ENCODE results near the gene CAPN9.

Gene CAPN9

DNA sequence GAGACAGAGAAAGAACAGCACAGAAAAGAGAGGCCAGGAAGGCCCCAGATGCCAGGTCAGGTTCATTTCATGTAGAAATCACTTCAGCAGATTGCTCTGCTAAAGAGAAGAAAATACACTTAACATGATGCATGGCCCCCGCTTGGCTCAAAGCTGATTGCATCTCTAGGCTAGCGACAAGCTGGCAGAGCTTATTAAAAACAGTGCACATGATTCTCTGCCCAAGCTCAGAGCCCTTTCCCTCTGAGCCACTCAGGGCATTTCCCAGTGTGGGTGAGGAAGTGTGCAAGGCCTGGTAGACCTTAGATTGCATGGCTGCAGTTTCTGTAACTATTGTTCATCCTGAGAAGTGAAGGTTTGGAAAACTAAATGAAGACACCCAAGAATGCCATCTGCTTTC lies 3.3 kb upstream of the CAPN9 start (continued):
- TF ChIP-seq, protein P1, sequence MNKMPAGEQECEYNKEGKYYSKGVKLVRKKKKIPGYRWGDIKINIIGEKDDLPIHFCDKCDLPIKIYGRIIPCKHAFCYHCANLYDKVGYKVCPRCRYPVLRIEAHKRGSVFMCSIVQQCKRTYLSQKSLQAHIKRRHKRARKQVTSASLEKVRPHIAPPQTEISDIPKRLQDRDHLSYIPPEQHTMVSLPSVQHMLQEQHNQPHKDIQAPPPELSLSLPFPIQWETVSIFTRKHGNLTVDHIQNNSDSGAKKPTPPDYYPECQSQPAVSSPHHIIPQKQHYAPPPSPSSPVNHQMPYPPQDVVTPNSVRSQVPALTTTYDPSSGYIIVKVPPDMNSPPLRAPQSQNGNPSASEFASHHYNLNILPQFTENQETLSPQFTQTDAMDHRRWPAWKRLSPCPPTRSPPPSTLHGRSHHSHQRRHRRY (tag by site-specific recombination; IDR thresholded peaks at IDR 0.05) = no peak
- no peak for TF ChIP-seq ZSCAN30 (tag by site-specific recombination; IDR thresholded peaks at IDR 0.05)
- TF ChIP-seq, protein P2, sequence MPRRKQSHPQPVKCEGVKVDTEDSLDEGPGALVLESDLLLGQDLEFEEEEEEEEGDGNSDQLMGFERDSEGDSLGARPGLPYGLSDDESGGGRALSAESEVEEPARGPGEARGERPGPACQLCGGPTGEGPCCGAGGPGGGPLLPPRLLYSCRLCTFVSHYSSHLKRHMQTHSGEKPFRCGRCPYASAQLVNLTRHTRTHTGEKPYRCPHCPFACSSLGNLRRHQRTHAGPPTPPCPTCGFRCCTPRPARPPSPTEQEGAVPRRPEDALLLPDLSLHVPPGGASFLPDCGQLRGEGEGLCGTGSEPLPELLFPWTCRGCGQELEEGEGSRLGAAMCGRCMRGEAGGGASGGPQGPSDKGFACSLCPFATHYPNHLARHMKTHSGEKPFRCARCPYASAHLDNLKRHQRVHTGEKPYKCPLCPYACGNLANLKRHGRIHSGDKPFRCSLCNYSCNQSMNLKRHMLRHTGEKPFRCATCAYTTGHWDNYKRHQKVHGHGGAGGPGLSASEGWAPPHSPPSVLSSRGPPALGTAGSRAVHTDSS (tag by site-specific recombination; IDR thresholded peaks at IDR 0.05) = no peak
- TF ChIP-seq, protein P3, sequence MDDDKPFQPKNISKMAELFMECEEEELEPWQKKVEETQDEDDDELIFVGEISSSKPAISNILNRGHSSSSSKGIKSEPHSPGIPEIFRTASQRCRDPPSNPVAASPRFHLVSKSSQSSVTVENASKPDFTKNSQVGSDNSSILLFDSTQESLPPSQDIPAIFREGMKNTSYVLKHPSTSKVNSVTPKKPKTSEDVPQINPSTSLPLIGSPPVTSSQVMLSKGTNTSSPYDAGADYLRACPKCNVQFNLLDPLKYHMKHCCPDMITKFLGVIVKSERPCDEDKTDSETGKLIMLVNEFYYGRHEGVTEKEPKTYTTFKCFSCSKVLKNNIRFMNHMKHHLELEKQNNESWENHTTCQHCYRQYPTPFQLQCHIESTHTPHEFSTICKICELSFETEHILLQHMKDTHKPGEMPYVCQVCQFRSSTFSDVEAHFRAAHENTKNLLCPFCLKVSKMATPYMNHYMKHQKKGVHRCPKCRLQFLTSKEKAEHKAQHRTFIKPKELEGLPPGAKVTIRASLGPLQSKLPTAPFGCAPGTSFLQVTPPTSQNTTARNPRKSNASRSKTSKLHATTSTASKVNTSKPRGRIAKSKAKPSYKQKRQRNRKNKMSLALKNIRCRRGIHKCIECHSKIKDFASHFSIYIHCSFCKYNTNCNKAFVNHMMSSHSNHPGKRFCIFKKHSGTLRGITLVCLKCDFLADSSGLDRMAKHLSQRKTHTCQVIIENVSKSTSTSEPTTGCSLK (tag by site-specific recombination; IDR thresholded peaks at IDR 0.05) = no peak

DNA sequence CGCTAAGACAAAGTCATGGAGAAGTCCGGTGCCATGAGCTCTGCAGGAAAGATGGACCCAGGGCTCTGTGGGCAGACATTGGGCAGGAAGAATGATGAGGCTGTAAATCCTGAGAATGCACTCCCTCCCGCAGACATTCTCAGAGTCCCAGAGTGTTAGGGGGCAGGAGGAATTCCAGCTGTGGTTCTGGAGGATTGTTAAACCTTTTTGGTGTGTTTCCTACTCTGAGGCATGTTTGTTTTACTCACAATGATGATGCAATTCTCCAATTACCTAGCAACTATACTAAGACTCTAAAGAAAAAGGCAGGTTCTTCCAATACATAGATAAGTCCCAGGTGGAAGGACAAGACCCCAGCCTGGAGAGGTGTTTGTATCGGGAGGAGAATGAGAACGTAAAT lies 2.8 kb upstream of the CAPN9 start:
- CTCF ChIA-PET = no interaction called here

DNA sequence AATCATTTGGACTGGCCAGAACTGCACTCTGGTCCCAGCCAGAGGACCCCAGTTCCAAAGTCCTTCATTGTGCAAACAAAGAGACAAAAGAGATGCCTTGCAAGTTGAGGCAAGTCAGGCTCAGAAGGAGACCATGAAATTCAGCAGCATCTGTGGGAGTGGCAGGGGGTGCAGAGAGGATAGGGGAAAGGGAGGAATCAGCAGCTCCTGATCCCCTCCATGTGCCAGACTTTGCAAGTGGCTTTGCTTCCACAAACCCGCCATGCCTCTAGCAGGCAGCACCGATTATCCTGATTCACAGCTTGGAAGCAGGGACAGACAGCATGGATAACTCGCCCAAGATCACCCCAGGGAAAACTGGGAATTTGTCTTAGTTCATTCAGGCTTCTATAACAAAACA lies 2.1 kb upstream of the CAPN9 start:
- H3K27ac ChIP-seq (ENCODE audit: extremely low read depth, low read depth, low read length) = no peak overlapping the region
- H3K4me3 ChIP-seq (ENCODE audit: low read depth, low read length) = no peak overlapping the region
- H3K36me3 ChIP-seq (ENCODE audit: control insufficient read depth in 2 of 2, insufficient read depth in 1 of 2, low read length in 2 of 2) = no peaks in the 10 kb centered on the region
- TF ChIP-seq ZNF521 (tag by site-specific recombination; IDR thresholded peaks at IDR 0.05) = no peak
- ChIA-PET CTCF (no interaction called here), POLR2A (no interaction called here)
- H3K4me1 ChIP-seq (ENCODE audit: control insufficient read depth, insufficient read depth, low read length) = no peaks in the 10 kb centered on the region
- H3K9me3 ChIP-seq (ENCODE audit: control insufficient read depth, insufficient read depth, low read depth, low read length) = no peaks in the 10 kb centered on the region

More for the DNA sequence above, 2.8 kb upstream of the CAPN9 start:
- TF ChIP-seq ZFP37 (tag by site-specific recombination; IDR thresholded peaks at IDR 0.05) (no peak), ZNF433 (tag by site-specific recombination; IDR thresholded peaks at IDR 0.05; ENCODE audit: low read depth) (no peak), ZNF626 (tag by site-specific recombination; IDR thresholded peaks at IDR 0.05) (no peak), ZBTB17 (tag by site-specific recombination; IDR thresholded peaks at IDR 0.05) (peak; percentile 36; the same call in 1 of the 2 replicates), ZIC2 (tag by site-specific recombination; IDR thresholded peaks at IDR 0.05) (peak; percentile 43), REPIN1 (tag by site-specific recombination; IDR thresholded peaks at IDR 0.05; ENCODE audit: low read depth) (no peak)
- TF ChIP-seq, protein P4, sequence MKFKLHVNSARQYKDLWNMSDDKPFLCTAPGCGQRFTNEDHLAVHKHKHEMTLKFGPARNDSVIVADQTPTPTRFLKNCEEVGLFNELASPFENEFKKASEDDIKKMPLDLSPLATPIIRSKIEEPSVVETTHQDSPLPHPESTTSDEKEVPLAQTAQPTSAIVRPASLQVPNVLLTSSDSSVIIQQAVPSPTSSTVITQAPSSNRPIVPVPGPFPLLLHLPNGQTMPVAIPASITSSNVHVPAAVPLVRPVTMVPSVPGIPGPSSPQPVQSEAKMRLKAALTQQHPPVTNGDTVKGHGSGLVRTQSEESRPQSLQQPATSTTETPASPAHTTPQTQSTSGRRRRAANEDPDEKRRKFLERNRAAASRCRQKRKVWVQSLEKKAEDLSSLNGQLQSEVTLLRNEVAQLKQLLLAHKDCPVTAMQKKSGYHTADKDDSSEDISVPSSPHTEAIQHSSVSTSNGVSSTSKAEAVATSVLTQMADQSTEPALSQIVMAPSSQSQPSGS (tag by site-specific recombination; IDR thresholded peaks at IDR 0.05; ENCODE audit: low read depth) = peak; percentile 14; the same call in 1 of the 2 replicates
- Histone ChIP-seq H3K27ac (ENCODE audit: extremely low read depth, low read depth, low read length) (no peak overlapping the region), H3K36me3 (ENCODE audit: control insufficient read depth in 2 of 2, insufficient read depth in 1 of 2, low read length in 2 of 2) (no peaks in the 10 kb centered on the region), H3K9me3 (ENCODE audit: control insufficient read depth, insufficient read depth, low read depth, low read length) (no peaks in the 10 kb centered on the region), H3K4me1 (ENCODE audit: control insufficient read depth, insufficient read depth, low read length) (no peaks in the 10 kb centered on the region), H3K4me3 (ENCODE audit: low read depth, low read length) (no peak overlapping the region)
- POLR2A ChIA-PET = no interaction called here

DNA sequence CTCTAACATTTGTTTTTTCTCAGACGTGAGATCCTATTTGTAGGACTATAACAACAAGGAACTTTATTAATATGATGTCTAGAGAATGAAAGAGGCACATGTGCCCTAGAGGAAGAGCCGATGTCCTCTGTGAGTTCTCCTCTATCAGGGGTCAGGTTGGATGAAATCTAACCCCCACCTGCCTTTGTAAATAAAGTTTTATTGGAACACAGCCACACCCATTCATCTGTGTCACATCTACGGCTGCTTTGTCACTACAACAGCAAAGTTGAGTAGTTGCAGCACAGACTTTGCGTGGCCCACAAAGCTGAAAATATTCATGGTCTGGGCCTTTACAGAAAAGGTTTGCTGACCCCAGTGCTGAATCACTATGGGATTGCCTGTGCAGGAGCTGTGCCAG lies 571 bp upstream of the CAPN9 start:
- Histone ChIP-seq H3K9me3 (ENCODE audit: control insufficient read depth, insufficient read depth, low read depth, low read length) (no peaks in the 10 kb centered on the region), H3K27ac (ENCODE audit: extremely low read depth, low read depth, low read length) (no peak overlapping the region), H3K4me3 (ENCODE audit: low read depth, low read length) (no peak overlapping the region), H3K4me1 (ENCODE audit: control insufficient read depth, insufficient read depth, low read length) (no peaks in the 10 kb centered on the region; the same call in 1 of the 2 replicates), H3K36me3 (ENCODE audit: control insufficient read depth in 2 of 2, insufficient read depth in 1 of 2, low read length in 2 of 2) (no peaks in the 10 kb centered on the region)
- no peak for TF ChIP-seq ZNF785 (tag by site-specific recombination; IDR thresholded peaks at IDR 0.05)
- TF ChIP-seq GLI4 (tag by site-specific recombination; IDR thresholded peaks at IDR 0.05) = no peak
- TF ChIP-seq ZNF354C (tag by site-specific recombination; IDR thresholded peaks at IDR 0.05; ENCODE audit: borderline replicate concordance, low read depth) = no peak
- TF ChIP-seq ZNF174 (tag by site-specific recombination; IDR thresholded peaks at IDR 0.05) = no peak
- no peak for TF ChIP-seq HOXD13 (CRISPR knock-in tag; IDR thresholded peaks at IDR 0.05; ENCODE audit: borderline replicate concordance)
- no peak for TF ChIP-seq ZNF76 (tag by site-specific recombination; IDR thresholded peaks at IDR 0.05; ENCODE audit: borderline replicate concordance, low read depth)
- no peak for TF ChIP-seq PRDM1 (tag by site-specific recombination; IDR thresholded peaks at IDR 0.05)
- no peak for TF ChIP-seq ZNF248 (tag by site-specific recombination; IDR thresholded peaks at IDR 0.05)
- no peak for TF ChIP-seq ZFP37 (tag by site-specific recombination; IDR thresholded peaks at IDR 0.05)
- ChIA-PET CTCF (interaction anchor here (0.6 kb wide), 1 partner anchor 170 kb away, joined by 3 read pairs; no protein-coding TSS in a partner anchor), POLR2A (no interaction called here)
